Measurements from ENCODE around the gene CPE. TPM values are rescaled to one million over a fixed set of nuclear protein-coding genes. Genes with fewer than 3 reads are reported as not detected.
A peak's percentile ranks its signal among the peaks of the same experiment; 100 is the strongest.

The CPE gene
- total and polyA plus RNA-seq, 8 donors, result 22.9 to 547 (median 104) TPM

DNA sequence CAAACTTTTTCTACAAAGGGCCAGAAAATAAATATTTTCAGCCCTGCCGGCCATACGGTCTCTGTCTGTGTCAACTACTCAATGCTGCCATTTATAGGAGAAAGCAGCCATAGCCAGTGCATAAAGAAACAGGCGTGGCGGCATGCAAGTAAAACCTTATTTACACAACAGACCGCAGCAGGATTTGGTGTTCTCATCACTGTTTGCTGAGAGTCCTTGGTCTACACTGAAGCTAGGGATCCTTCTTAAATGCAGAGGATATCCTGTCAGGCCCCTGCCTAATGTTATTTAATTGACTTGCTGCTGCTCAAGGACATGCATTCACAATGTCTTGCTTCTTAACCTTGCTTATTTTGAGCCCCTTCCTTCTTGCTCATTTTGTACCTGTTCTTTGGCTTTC is 54.7 kb downstream of the CPE start:
- intact Hi-C loops (cut with DNase I), result no loop called here
- ATAC-seq (no peak), FAIRE-seq (no peak), DNase-seq (no peak)
- 92 to 93% methylated on average over 5 of the region's 5 CpGs for WGBS, 2 donors
- no peak overlapping the region for H3K27ac ChIP-seq
- no peak overlapping the region for H3K4me3 ChIP-seq
- TF ChIP-seq, protein P1, sequence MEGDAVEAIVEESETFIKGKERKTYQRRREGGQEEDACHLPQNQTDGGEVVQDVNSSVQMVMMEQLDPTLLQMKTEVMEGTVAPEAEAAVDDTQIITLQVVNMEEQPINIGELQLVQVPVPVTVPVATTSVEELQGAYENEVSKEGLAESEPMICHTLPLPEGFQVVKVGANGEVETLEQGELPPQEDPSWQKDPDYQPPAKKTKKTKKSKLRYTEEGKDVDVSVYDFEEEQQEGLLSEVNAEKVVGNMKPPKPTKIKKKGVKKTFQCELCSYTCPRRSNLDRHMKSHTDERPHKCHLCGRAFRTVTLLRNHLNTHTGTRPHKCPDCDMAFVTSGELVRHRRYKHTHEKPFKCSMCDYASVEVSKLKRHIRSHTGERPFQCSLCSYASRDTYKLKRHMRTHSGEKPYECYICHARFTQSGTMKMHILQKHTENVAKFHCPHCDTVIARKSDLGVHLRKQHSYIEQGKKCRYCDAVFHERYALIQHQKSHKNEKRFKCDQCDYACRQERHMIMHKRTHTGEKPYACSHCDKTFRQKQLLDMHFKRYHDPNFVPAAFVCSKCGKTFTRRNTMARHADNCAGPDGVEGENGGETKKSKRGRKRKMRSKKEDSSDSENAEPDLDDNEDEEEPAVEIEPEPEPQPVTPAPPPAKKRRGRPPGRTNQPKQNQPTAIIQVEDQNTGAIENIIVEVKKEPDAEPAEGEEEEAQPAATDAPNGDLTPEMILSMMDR (IDR thresholded peaks at IDR 0.05), result no peak
- no peaks in the 10 kb centered on the region for H3K4me1 ChIP-seq
- H3K9me3 ChIP-seq, result no peaks in the 10 kb centered on the region
- H3K27me3 ChIP-seq, result no peaks in the 10 kb centered on the region
- no peaks in the 10 kb centered on the region for H3K36me3 ChIP-seq

- no peaks in the 10 kb centered on the region for H3K27me3 ChIP-seq
- no peak overlapping the region for H3K27ac ChIP-seq
- DNase-seq, result no peak
- no peak for FAIRE-seq
- H3K9me3 ChIP-seq, result no peaks in the 10 kb centered on the region
- H3K4me1 ChIP-seq, result no peaks in the 10 kb centered on the region
- no peak for ATAC-seq
- TF ChIP-seq, protein P1 (IDR thresholded peaks at IDR 0.05), result no peak
- H3K4me3 ChIP-seq, result no peak overlapping the region
- H3K36me3 ChIP-seq, result no peaks in the 10 kb centered on the region
- intact Hi-C loops (cut with DNase I), result no loop called here
- WGBS, 2 donors, result 90 to 93% methylated on average over 3 of the region's 3 CpGs
These were observed 58.9 kb downstream of the CPE start for GRCh38 chr4:165437691-165438090.

- no peak for DNase-seq
- no peak for FAIRE-seq
- Histone ChIP-seq H3K4me1 (no peaks in the 10 kb centered on the region), H3K9me3 (no peaks in the 10 kb centered on the region), H3K27ac (no peak overlapping the region), H3K4me3 (no peak overlapping the region), H3K27me3 (no peaks in the 10 kb centered on the region), H3K36me3 (no peaks in the 10 kb centered on the region)
- TF ChIP-seq, protein P1 (IDR thresholded peaks at IDR 0.05), result no peak
- no peak for ATAC-seq
- 35 to 38% methylated on average over 2 of the region's 2 CpGs for WGBS, 2 donors
- intact Hi-C loops (cut with DNase I), result no loop called here
These were observed 60.5 kb downstream of the CPE start for GRCh38 chr4:165439344-165439743.

GRCh38 chr4:165439981-165440380 is 61.2 kb downstream of the CPE start:
- DNase-seq (no peak), FAIRE-seq (no peak), ATAC-seq (peak in 2 of 4 donors; percentile 18 to 28)
- Histone ChIP-seq H3K27me3 (no peaks in the 10 kb centered on the region), H3K27ac (no peak overlapping the region), H3K4me3 (no peak overlapping the region), H3K36me3 (no peaks in the 10 kb centered on the region), H3K4me1 (no peaks in the 10 kb centered on the region), H3K9me3 (no peaks in the 10 kb centered on the region)
- 73 to 90% methylated on average over 1 of the region's 1 CpG for WGBS, 2 donors
- TF ChIP-seq, protein P1 (IDR thresholded peaks at IDR 0.05), result no peak
- intact Hi-C loops (cut with DNase I), result no loop called here

GRCh38 chr4:165440415-165441158 is 61.8 kb downstream of the CPE start:
- TF ChIP-seq, protein P1 (IDR thresholded peaks at IDR 0.05), result no peak
- DNase-seq, result peak in 1 of 6 donors; percentile 16
- Histone ChIP-seq H3K27ac (no peak overlapping the region), H3K4me3 (no peak overlapping the region), H3K27me3 (no peaks in the 10 kb centered on the region), H3K9me3 (no peaks in the 10 kb centered on the region), H3K36me3 (no peaks in the 10 kb centered on the region), H3K4me1 (no peaks in the 10 kb centered on the region)
- no peak for FAIRE-seq
- ATAC-seq, result peak in 3 of 4 donors; percentile 41 to 60 (median 57)
- 41 to 46% methylated on average over 7 of the region's 7 CpGs for WGBS, 2 donors
- intact Hi-C loops (cut with DNase I), result no loop called here

All from pancreas (tissue), 10 donors.